SU-DHL-6 (cell line): ENCODE measurements around the gene NOP16.

Experiments
- H2AFZ ChIP-seq: fragments of 200-600 bp; sonication (generic); 2 replicates; pipeline ENCODE4 v1.6.1; 2014; ENCODE audit warnings: low read depth, mild to moderate bottlenecking, moderate library complexity, mixed read lengths, antibody characterized with exemption, low read length; ENCODE audit not compliant: severe bottlenecking
- H3F3A ChIP-seq: fragments of 200-600 bp; shearing (Covaris generic); 2 replicates; pipeline ENCODE4 v1.6.0; 2016; ENCODE audit warnings: antibody characterized with exemption, mild to moderate bottlenecking; ENCODE audit not compliant: insufficient read depth
- H3K27ac ChIP-seq: fragments of 200-600 bp; sonication (generic); 2 replicates; pipeline ENCODE4 v1.5.1; 2016; ENCODE audit warnings: low read depth, mild to moderate bottlenecking, low read length, moderate library complexity, mixed read lengths
- H3K27me3 ChIP-seq: fragments of 200-600 bp; sonication (generic), shearing (Covaris generic); 2 replicates; pipeline ENCODE4 v1.6.0; 2014; ENCODE audit warnings: mild to moderate bottlenecking, low read length
- H3K36me3 ChIP-seq: fragments of 200-600 bp; sonication (generic); 2 replicates; pipeline ENCODE4 v1.6.1; 2014; ENCODE audit warnings: mild to moderate bottlenecking, low read length, mixed read lengths
- H3K4me2 ChIP-seq: fragments of 300-600, 200-600 bp; shearing (Covaris generic), sonication (generic); 2 replicates; pipeline ENCODE4 v1.6.0; 2014; ENCODE audit warnings: low read length, low read depth, mild to moderate bottlenecking; ENCODE audit not compliant: poor library complexity, severe bottlenecking
- H3K4me3 ChIP-seq: fragments of 200-600 bp; sonication (generic); 2 replicates; pipeline ENCODE4 v1.5.1; 2014; ENCODE audit warnings: antibody characterized with exemption, low read length, mild to moderate bottlenecking, mixed read lengths; ENCODE audit not compliant: insufficient read depth, poor library complexity, severe bottlenecking
- H3K79me2 ChIP-seq: fragments of 200-600 bp; sonication (generic); 2 replicates; pipeline ENCODE4 v1.6.1; 2014; ENCODE audit warnings: mild to moderate bottlenecking, low read length, moderate library complexity; ENCODE audit not compliant: insufficient read depth
- H3K9ac ChIP-seq: fragments of 200-600 bp; sonication (generic); 2 replicates; pipeline ENCODE4 v1.7.0; 2014; ENCODE audit warnings: mild to moderate bottlenecking, low read length
- H3K9me2 ChIP-seq: fragments of 200-600 bp; sonication (generic); replicated peaks from 2 replicates; pipeline ENCODE4 v1.6.1; 2014; ENCODE audit warnings: low read length; ENCODE audit not compliant: insufficient read depth
- H3K9me3 ChIP-seq: fragments of 200-600 bp; sonication (generic); 2 replicates; pipeline ENCODE4 v1.6.1; 2014; ENCODE audit warnings: low read length, mixed read lengths; ENCODE audit not compliant: insufficient read depth
- H4K20me1 ChIP-seq: fragments of 200-600 bp; sonication (generic); 2 replicates; pipeline ENCODE4 v1.6.1; 2014; ENCODE audit warnings: low read depth, mild to moderate bottlenecking, antibody characterized with exemption, low read length, moderate library complexity, mixed read lengths
- EZH2phosphoT487 ChIP-seq: fragments of 200-600 bp; sonication (generic), shearing (Covaris generic); conservative IDR thresholded peaks from 2 replicates; pipeline ENCODE4 v1.6.1; 2018; ENCODE audit warnings: mild to moderate bottlenecking, antibody characterized with exemption, low read length, moderate library complexity, mixed read lengths
- TF ChIP-seq, protein P1 (sequence below): fragments of 200-600 bp; sonication (generic); IDR thresholded peaks from one replicate; pipeline ENCODE4 v1.5.1; 2017; ENCODE audit warnings: antibody characterized with exemption, mild to moderate bottlenecking, low read length, moderate library complexity; ENCODE audit not compliant: insufficient read depth, poor library complexity, severe bottlenecking

The NOP16 gene

DNA sequence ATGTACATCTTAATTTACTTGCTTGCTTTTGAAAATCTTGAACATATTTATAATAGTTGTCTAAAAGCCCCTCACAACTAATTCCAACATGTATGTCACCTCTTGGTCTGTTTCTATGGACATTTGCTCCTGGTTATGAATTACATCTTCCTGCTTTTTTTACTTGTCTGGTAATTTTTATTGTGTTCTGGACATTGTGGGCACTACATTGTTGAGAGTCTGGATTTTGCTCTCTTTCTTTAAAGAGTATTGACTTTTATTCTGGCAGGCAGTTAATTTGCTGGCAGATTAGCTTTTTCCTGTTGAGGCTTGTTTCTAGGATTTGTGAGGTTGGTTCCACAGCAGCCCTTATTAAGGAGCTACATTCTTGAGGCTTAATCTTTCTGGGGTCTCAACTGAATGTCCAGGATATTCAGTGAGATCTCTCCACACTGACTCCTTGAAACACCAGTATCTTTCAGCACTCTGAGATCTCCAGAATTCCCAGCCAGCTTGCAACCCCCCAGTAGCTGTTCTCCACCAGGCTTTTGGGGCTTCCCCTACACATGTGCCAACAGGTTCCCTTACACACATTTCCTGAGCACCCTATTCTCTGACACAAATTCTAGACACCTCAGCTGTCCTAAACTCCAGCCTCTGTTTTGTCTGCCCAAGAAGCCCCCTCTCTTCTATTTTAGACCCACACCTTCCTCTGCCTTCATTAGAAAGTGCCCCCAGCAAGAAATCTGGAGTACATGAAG, 54.2 kb downstream of the NOP16 start:
- Histone ChIP-seq H4K20me1 (no peaks in the 10 kb centered on the region), H3K36me3 (no peaks in the 10 kb centered on the region), H3K9ac (no peak overlapping the region), H3K27me3 (no peaks in the 10 kb centered on the region), H2AFZ (no peak overlapping the region), H3F3A (no peaks in the 10 kb centered on the region), H3K79me2 (no peaks in the 10 kb centered on the region), H3K27ac (no peak overlapping the region), H3K9me2 (no peaks in the 10 kb centered on the region), H3K4me2 (no peak overlapping the region), H3K9me3 (no peaks in the 10 kb centered on the region), H3K4me3 (no peak overlapping the region)
- TF ChIP-seq, protein P1, sequence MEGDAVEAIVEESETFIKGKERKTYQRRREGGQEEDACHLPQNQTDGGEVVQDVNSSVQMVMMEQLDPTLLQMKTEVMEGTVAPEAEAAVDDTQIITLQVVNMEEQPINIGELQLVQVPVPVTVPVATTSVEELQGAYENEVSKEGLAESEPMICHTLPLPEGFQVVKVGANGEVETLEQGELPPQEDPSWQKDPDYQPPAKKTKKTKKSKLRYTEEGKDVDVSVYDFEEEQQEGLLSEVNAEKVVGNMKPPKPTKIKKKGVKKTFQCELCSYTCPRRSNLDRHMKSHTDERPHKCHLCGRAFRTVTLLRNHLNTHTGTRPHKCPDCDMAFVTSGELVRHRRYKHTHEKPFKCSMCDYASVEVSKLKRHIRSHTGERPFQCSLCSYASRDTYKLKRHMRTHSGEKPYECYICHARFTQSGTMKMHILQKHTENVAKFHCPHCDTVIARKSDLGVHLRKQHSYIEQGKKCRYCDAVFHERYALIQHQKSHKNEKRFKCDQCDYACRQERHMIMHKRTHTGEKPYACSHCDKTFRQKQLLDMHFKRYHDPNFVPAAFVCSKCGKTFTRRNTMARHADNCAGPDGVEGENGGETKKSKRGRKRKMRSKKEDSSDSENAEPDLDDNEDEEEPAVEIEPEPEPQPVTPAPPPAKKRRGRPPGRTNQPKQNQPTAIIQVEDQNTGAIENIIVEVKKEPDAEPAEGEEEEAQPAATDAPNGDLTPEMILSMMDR = no peak
- TF ChIP-seq EZH2phosphoT487 = no peak
